ENCODE measurements around the gene MED9. TPM values are rescaled to one million over a fixed set of nuclear protein-coding genes. Genes with fewer than 3 reads are reported as not detected.

Gene MED9
- total RNA-seq, 4 donors from 2014 or later: 14.6 to 22.6 (median 17.4) TPM

- H3K4me3 ChIP-seq: no peak overlapping the region
- 89% methylated on average over 5 of the region's 16 CpGs for WGBS
- DNase-seq (ENCODE audit: low spot score in 2 of 2): no peak
- H3K9me3 ChIP-seq: no peaks in the 10 kb centered on the region
- TF ChIP-seq POLR2AphosphoS5 (IDR thresholded peaks at IDR 0.05) (no peak), CTCF (IDR thresholded peaks at IDR 0.05) (no peak), POLR2A (IDR thresholded peaks at IDR 0.05) (no peak), EP300 (IDR thresholded peaks at IDR 0.05) (no peak)
- H3K4me1 ChIP-seq: peaks cover 27% of the 10 kb centered on the region
- H3K27me3 ChIP-seq: no peaks in the 10 kb centered on the region
- no peak overlapping the region for H3K27ac ChIP-seq
- H3K36me3 ChIP-seq: peaks cover 6% of the 10 kb centered on the region
Measured at GRCh38 chr17:17507465-17508011, 30.7 kb downstream of the MED9 start.

- WGBS: 94% methylated on average over 11 of the region's 11 CpGs
- H3K27me3 ChIP-seq: no peaks in the 10 kb centered on the region
- TF ChIP-seq POLR2A (IDR thresholded peaks at IDR 0.05) (no peak), EP300 (IDR thresholded peaks at IDR 0.05) (no peak), CTCF (IDR thresholded peaks at IDR 0.05) (no peak), POLR2AphosphoS5 (IDR thresholded peaks at IDR 0.05) (no peak)
- H3K27ac ChIP-seq: no peak overlapping the region
- H3K9me3 ChIP-seq: no peaks in the 10 kb centered on the region
- H3K4me1 ChIP-seq: peaks cover 29% of the 10 kb centered on the region
- H3K36me3 ChIP-seq: peaks cover 6% of the 10 kb centered on the region
- H3K4me3 ChIP-seq: no peak overlapping the region
- no peak for DNase-seq (ENCODE audit: low spot score in 2 of 2)
Measured at GRCh38 chr17:17508019-17508535, 31.3 kb downstream of the MED9 start.

GRCh38 chr17:17508646-17509591 is 32.1 kb downstream of the MED9 start:
- H3K9me3 ChIP-seq: no peaks in the 10 kb centered on the region
- peaks cover 29% of the 10 kb centered on the region for H3K4me1 ChIP-seq
- whole genome bisulfite sequencing: 89% methylated on average over 27 of the region's 33 CpGs
- H3K36me3 ChIP-seq: peaks cover 6% of the 10 kb centered on the region
- no peak for TF ChIP-seq EP300 (IDR thresholded peaks at IDR 0.05)
- TF ChIP-seq CTCF (IDR thresholded peaks at IDR 0.05): no peak
- no peak for TF ChIP-seq POLR2AphosphoS5 (IDR thresholded peaks at IDR 0.05)
- TF ChIP-seq POLR2A (IDR thresholded peaks at IDR 0.05): no peak
- H3K27ac ChIP-seq: no peak overlapping the region
- DNase-seq (ENCODE audit: low spot score in 2 of 2): no peak
- H3K27me3 ChIP-seq: no peaks in the 10 kb centered on the region
- no peak overlapping the region for H3K4me3 ChIP-seq

GRCh38 chr17:17509601-17510425 is 33.0 kb downstream of the MED9 start:
- WGBS: 88% methylated on average over 19 of the region's 21 CpGs
- Histone ChIP-seq H3K4me1 (peaks cover 29% of the 10 kb centered on the region), H3K4me3 (no peak overlapping the region), H3K27me3 (no peaks in the 10 kb centered on the region), H3K9me3 (no peaks in the 10 kb centered on the region), H3K36me3 (peaks cover 6% of the 10 kb centered on the region), H3K27ac (no peak overlapping the region)
- TF ChIP-seq CTCF (IDR thresholded peaks at IDR 0.05) (no peak), EP300 (IDR thresholded peaks at IDR 0.05) (no peak), POLR2AphosphoS5 (IDR thresholded peaks at IDR 0.05) (no peak), POLR2A (IDR thresholded peaks at IDR 0.05) (no peak)
- no peak for DNase-seq (ENCODE audit: low spot score in 2 of 2)

All from suprapubic skin (tissue), 4 donors.